CD4-positive, CD25-positive, alpha-beta regulatory T cell (primary cell): ENCODE measurements around the gene HOXD13. TPM values are rescaled to one million over a fixed set of nuclear protein-coding genes. Genes with fewer than 3 reads are reported as not detected.
A peak's percentile ranks its signal among the peaks of the same experiment; 100 is the strongest.

Experiments
- ATAC-seq, 2 donors: fragments of 150-1000 bp; cut with Tn5 transposase; one replicate each; pipeline ENCODE4 v1.10.0; 2021; ENCODE audit warnings: low read depth in 2 of 2, moderate number of reproducible peaks in 2 of 2, moderate library complexity in 1 of 2
- DNase-seq, 3 donors: peaks; one replicate each; pipeline versions ENCODE4 v3.0.0 to v3.0.0-alpha.2; 2012 to 2022; ENCODE audit warnings: mixed read lengths in 1 of 3
- H3K27ac ChIP-seq: one replicate; pipeline ENCODE4 v1.7.0; 2013; ENCODE audit warnings: mild to moderate bottlenecking, low read length; ENCODE audit not compliant: insufficient read depth, poor library complexity, severe bottlenecking
- H3K27me3 ChIP-seq: one replicate; pipeline ENCODE4 v1.7.0; 2013; ENCODE audit warnings: low read length; ENCODE audit not compliant: control insufficient read depth, insufficient read depth
- H3K36me3 ChIP-seq: one replicate; pipeline ENCODE4 v1.7.0; 2013; ENCODE audit warnings: mild to moderate bottlenecking, low read length, moderate library complexity; ENCODE audit not compliant: control insufficient read depth, insufficient read depth
- H3K4me1 ChIP-seq: 2 replicates; pipeline ENCODE4 v1.7.0; 2013; ENCODE audit warnings: mild to moderate bottlenecking, low read length; ENCODE audit not compliant: insufficient read depth, control insufficient read depth, poor library complexity, severe bottlenecking
- H3K4me3 ChIP-seq: one replicate; pipeline ENCODE4 v1.7.0; 2013; ENCODE audit warnings: low read depth, mild to moderate bottlenecking, low read length, moderate library complexity
- H3K9me3 ChIP-seq, 2 experiments: 1 replicate in 1 of 2; 2 replicates in 1 of 2; pipeline ENCODE4 v1.7.0; 2013; ENCODE audit warnings: low read length in 2 of 2, mild to moderate bottlenecking in 1 of 2, moderate library complexity in 1 of 2; ENCODE audit not compliant: control insufficient read depth in 2 of 2
- H3K27ac Mint-ChIP-seq, 3 donors: one replicate each; pipeline ENCODE4 v1.8.0; 2020 to 2022; ENCODE audit warnings: mild to moderate bottlenecking in 3 of 3, mixed read lengths in 3 of 3, moderate library complexity in 2 of 3
- H3K27me3 Mint-ChIP-seq: one replicate; pipeline ENCODE4 v1.8.0; 2022; ENCODE audit warnings: mild to moderate bottlenecking, mixed read lengths
- H3K36me3 Mint-ChIP-seq: one replicate; pipeline ENCODE4 v1.8.0; 2020; ENCODE audit warnings: mixed read lengths
- H3K4me1 Mint-ChIP-seq, 4 donors: one replicate each; pipeline ENCODE4 v1.8.0; 2020 to 2022; ENCODE audit warnings: mixed read lengths in 4 of 4, mild to moderate bottlenecking in 1 of 4
- H3K4me3 Mint-ChIP-seq, 4 donors: one replicate each; pipeline ENCODE4 v1.8.0; 2020 to 2022; ENCODE audit warnings: mild to moderate bottlenecking in 4 of 4, mixed read lengths in 4 of 4, moderate library complexity in 3 of 4
- H3K9me3 Mint-ChIP-seq, 7 donors: one replicate each; pipeline ENCODE4 v1.8.0; 2020 to 2022; ENCODE audit warnings: mixed read lengths in 7 of 7, mild to moderate bottlenecking in 3 of 7, moderate library complexity in 2 of 7
- polyA plus RNA-seq, 4 donors: library from polyadenylated mRNA; unstranded; fragments of 300-500 nt; fragmentation: Illumina TruSeq; gene quantifications; one replicate each; pipeline ENCODE4 v1.2.3, GENCODE V29; 2021
- total RNA-seq: library from RNA; stranded (reverse); gene quantifications from one replicate; pipeline ENCODE4 v1.2.3, GENCODE V29; 2022

HOXD13 gene
- total and polyA plus RNA-seq, 5 donors from 2014 or later: not detected

DNA sequence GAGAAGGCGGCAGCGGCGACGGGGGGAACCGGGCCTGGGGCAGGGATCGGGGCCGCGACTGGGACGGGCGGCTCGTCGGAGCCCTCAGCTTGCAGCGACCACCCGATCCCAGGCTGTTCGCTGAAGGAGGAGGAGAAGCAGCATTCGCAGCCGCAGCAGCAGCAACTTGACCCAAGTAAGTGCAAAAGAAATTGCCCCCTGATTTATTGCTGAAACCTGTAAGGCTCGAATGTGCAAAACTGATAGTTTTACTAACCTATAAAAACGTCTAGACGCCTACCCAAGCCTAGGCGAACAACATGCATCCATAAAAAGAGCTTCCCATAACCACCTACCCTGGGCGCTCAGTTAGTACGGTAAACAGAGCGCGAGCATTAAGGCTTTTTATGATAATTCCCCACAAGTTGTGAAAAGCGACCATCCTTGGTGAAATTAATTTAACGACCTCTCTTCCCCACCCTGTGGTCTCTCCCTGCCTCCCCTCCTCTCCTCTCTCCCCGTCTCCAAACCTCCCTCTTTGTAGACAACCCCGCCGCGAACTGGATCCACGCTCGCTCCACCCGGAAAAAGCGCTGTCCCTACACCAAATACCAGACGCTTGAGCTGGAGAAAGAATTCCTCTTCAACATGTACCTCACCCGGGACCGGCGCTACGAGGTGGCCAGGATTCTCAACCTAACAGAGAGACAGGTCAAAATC, 31.0 kb downstream of the HOXD13 start:
- Mint-ChIP-seq H3K4me1 (peaks cover 11 to 23% (median 17%) of the 10 kb centered on the region in 4 donors), H3K9me3 (peaks cover 0 to 13% (median 3%) of the 10 kb centered on the region in 7 donors), H3K36me3 (peaks cover 3% of the 10 kb centered on the region), H3K27ac (no peak overlapping the region), H3K27me3 (peaks cover 80% of the 10 kb centered on the region), H3K4me3 (peak overlapping the region; percentile 15 to 61 (median 40))
- no peak overlapping the region for H3K27ac ChIP-seq
- no peak overlapping the region for H3K4me3 ChIP-seq
- peaks cover 12% of the 10 kb centered on the region for H3K4me1 ChIP-seq
- peaks cover 63% of the 10 kb centered on the region for H3K27me3 ChIP-seq
- DNase-seq (no peak), ATAC-seq (no peak)
- H3K36me3 ChIP-seq: no peaks in the 10 kb centered on the region
- H3K9me3 ChIP-seq: peaks cover 0 to 7% of the 10 kb centered on the region in 2 experiments

DNA sequence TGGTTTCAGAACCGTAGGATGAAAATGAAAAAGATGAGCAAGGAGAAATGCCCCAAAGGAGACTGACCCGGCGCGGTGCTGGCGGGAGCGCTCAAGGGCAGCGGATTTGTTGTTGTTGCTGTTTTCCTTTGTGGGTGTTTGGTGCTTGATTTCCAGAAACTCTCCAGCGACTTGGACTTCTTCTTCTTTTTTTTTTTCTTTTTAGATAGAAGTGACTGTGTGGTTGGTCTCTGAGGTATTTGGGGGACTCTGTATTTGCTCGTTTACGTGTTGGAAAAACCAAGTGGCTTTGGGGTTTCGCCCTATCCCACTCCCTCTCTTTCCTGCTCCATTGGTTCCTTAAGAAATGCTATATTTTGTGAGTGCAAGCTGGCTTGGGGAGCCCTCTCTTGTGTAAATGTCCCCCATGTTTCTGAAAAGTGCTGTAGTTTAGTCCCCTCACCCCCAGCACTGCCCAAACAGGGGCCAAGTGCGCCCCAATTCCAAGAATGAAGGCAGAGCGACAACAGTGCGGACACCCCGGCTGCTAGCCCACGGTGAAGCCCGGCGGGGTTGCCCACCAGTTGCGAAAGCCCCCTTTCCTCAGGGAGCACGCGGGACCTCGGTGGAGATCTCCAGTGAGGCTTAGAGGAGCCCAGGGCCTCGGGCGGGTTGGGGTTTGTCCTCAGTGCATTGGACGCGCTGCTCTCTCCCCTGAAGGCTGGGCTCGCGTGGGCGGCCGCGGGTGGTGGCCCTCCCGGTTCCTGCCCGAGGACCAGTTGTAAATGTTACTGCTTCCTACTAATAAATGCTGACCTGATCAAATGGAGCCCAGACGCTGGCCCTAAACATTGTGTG, 31.8 kb downstream of the HOXD13 start:
- H3K4me1 ChIP-seq: peaks cover 19% of the 10 kb centered on the region
- Mint-ChIP-seq H3K9me3 (peaks cover 0 to 14% (median 0%) of the 10 kb centered on the region in 7 donors), H3K27me3 (peaks cover 81% of the 10 kb centered on the region)

DNA sequence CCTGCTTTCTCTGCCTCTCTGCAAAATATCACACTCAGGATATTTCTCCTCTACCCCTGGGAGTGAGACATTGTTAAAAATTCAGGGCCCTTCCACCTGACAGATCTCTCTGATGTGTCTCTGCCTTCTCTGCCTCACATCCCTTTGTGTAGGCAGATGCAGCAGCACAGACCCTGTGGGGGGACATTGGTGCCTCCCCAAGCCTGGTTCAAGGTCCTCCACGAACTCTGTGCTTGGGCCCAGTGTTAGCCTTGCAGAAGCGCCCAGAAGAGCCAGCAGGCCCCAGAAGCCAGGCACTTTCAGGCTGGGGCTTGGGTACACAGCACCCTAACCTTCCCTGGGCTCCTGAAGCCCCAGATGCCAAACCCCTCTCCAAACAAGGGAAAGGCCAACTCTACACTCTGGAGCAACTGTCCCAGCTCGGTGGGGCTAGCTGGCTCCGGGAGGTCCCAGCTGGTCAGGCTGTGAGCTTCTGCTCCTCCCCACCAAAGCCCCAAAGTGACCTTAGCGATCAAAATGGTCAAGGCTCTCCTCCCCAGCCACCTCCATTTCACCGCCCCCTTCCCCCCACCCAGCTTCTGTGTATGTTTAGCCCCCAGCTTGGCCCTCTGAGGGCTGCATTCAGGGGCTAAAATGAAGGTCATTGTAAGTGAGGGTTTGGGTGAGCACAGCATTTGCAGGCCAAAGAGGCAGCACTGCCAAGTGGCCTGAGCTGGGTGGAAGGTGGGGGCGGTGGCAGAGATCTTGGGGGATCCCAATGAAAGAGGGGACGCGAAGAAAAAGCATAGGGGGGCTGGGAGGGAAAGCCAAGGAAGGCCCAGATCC, 32.6 kb downstream of the HOXD13 start:
- Mint-ChIP-seq H3K27ac (no peak overlapping the region), H3K9me3 (peaks cover 0 to 14% (median 0%) of the 10 kb centered on the region in 7 donors), H3K4me1 (peaks cover 6 to 28% (median 19%) of the 10 kb centered on the region in 4 donors), H3K4me3 (no peak overlapping the region), H3K27me3 (peaks cover 74% of the 10 kb centered on the region), H3K36me3 (no peaks in the 10 kb centered on the region)
- Histone ChIP-seq H3K36me3 (no peaks in the 10 kb centered on the region), H3K4me3 (no peak overlapping the region), H3K27me3 (peaks cover 51% of the 10 kb centered on the region), H3K9me3 (peaks cover 0 to under 1% of the 10 kb centered on the region in 2 experiments), H3K4me1 (peaks cover 26% of the 10 kb centered on the region), H3K27ac (no peak overlapping the region)
- ATAC-seq: no peak
- DNase-seq: no peak

More for the DNA sequence above, 31.8 kb downstream of the HOXD13 start:
- peak overlapping the region in 3 of 4 donors; percentile 17 to 61 (median 53) for H3K4me3 Mint-ChIP-seq
- DNase-seq (no peak), ATAC-seq (no peak)
- H3K9me3 ChIP-seq: peaks cover 0 to 4% of the 10 kb centered on the region in 2 experiments
- H3K4me3 ChIP-seq: no peak overlapping the region
- H3K27ac Mint-ChIP-seq: peak overlapping the region in 1 of 3 donors; percentile 39
- peaks cover 6 to 26% (median 19%) of the 10 kb centered on the region in 4 donors for H3K4me1 Mint-ChIP-seq
- H3K27me3 ChIP-seq: peaks cover 59% of the 10 kb centered on the region
- no peaks in the 10 kb centered on the region for H3K36me3 ChIP-seq
- H3K27ac ChIP-seq: no peak overlapping the region
- H3K36me3 Mint-ChIP-seq: no peaks in the 10 kb centered on the region

DNA sequence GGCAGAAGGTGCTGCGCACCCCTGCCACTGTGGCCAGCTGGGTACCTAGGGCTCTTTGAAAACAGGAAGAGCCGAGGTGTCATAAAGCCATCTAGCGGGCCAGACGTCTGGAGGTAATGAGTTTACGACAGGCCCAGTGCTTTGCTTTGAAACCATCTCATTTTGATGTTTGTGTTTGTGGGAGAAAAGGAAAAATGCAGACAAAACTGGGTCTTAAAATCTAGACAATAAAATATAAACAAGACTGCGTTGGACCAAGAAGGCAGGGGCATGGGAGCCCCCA, 33.2 kb downstream of the HOXD13 start:
- H3K27me3 ChIP-seq: peaks cover 46% of the 10 kb centered on the region
- H3K36me3 Mint-ChIP-seq: no peaks in the 10 kb centered on the region
- H3K4me3 Mint-ChIP-seq: no peak overlapping the region
- H3K27ac Mint-ChIP-seq: no peak overlapping the region
- peaks cover 6 to 30% (median 20%) of the 10 kb centered on the region in 4 donors for H3K4me1 Mint-ChIP-seq
- peaks cover 70% of the 10 kb centered on the region for H3K27me3 Mint-ChIP-seq
- no peaks in the 10 kb centered on the region for H3K36me3 ChIP-seq
- no peaks in the 10 kb centered on the region for H3K9me3 ChIP-seq
- peaks cover 31% of the 10 kb centered on the region for H3K4me1 ChIP-seq
- no peak overlapping the region for H3K4me3 ChIP-seq
- H3K27ac ChIP-seq: no peak overlapping the region
- no peak for DNase-seq
- peaks cover 0 to 14% (median 0%) of the 10 kb centered on the region in 7 donors for H3K9me3 Mint-ChIP-seq
- ATAC-seq: no peak

DNA sequence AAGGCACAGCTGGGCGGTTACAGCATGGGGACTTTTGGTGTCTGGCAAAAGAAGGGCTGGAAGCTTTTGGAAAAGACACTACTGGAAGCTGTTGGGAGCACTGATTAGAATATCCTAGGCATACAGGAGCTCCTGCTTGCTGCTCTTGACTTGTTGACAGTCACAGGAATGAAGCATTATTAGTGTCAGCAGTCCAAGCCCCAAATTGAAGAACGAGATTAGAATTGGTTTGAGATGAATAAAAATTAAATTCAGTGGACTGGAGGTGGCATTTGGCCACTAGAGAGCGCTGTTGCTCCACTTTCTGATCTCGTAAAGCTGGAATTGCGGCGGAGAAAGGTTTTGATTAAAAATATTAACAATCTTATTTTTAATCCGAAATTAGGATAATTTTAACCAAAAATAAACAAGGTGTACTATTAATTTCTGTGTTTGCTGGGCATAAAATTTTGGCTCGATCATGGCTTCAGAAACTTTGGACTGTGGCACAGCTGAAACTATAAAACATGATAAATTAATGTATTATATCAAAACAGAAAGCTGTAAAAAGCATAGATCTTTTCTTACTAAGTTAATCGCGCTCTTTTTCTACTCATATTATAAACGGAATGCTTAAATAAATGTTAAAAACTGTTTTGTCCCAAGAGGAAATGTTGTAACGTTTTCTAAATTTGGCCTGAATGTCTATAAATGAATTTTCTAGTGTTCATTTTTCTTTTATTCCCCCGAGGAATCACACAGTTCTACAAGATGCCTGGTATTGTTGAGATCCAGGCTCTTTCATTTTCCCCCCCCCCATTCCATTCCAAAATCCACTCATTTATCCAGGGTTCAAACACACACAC, 34.6 kb downstream of the HOXD13 start:
- Histone ChIP-seq H3K4me1 (peaks cover 40% of the 10 kb centered on the region), H3K27me3 (peaks cover 54% of the 10 kb centered on the region), H3K4me3 (no peak overlapping the region), H3K36me3 (no peaks in the 10 kb centered on the region), H3K9me3 (peaks cover 0 to 2% of the 10 kb centered on the region in 2 experiments), H3K27ac (no peak overlapping the region)
- Mint-ChIP-seq H3K4me3 (peak overlapping the region in 3 of 4 donors; percentile 4 to 81 (median 35)), H3K36me3 (no peaks in the 10 kb centered on the region), H3K27me3 (peaks cover 77% of the 10 kb centered on the region), H3K27ac (no peak overlapping the region), H3K4me1 (peaks cover 7 to 43% (median 26%) of the 10 kb centered on the region in 4 donors), H3K9me3 (peaks cover 0 to 16% (median 0%) of the 10 kb centered on the region in 7 donors)
- ATAC-seq (no peak), DNase-seq (peak; percentile 52 to 67 (median 62))

DNA sequence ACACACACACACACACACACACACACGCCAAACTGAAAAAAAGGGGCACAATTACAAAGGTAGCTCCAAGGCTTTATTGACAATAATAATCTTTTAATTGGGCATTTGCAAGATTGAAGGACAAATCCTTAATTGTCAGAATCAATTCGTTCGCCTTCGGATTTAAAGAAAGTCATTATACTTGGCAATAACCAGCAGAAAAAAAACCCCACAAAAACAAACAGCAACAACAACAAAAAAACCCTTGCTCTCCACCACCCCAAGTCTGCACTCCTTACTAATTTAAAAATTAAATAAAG, 35.2 kb downstream of the HOXD13 start:
- Histone ChIP-seq H3K36me3 (no peaks in the 10 kb centered on the region), H3K4me1 (peaks cover 40% of the 10 kb centered on the region), H3K27ac (no peak overlapping the region), H3K9me3 (peaks cover under 1 to 2% of the 10 kb centered on the region in 2 experiments), H3K4me3 (no peak overlapping the region), H3K27me3 (peaks cover 55% of the 10 kb centered on the region)
- Mint-ChIP-seq H3K27me3 (peaks cover 83% of the 10 kb centered on the region), H3K36me3 (no peaks in the 10 kb centered on the region), H3K27ac (no peak overlapping the region), H3K4me3 (peak overlapping the region in 2 of 4 donors; percentile 74 to 85), H3K4me1 (peaks cover 11 to 45% (median 28%) of the 10 kb centered on the region in 4 donors), H3K9me3 (peaks cover 0 to 20% (median 0%) of the 10 kb centered on the region in 7 donors)
- no peak for ATAC-seq
- no peak for DNase-seq
